Mesendoderm (in vitro differentiated cells): Measurements from ENCODE around the gene SVIL.
"Not testable (repeated sequence)": the region's sequence is repeated elsewhere in the genome, so short reads cannot be mapped to it uniquely, and the experiment has no call there.

Experiments used
- DNase-seq: peaks from one replicate; pipeline ENCODE4 v3.0.0; 2013
- H2AK5ac ChIP-seq: 2 replicates; pipeline ENCODE4 v1.6.1; 2013; ENCODE audit warnings: low read length, inconsistent platforms
- H2BK120ac ChIP-seq: 2 replicates; pipeline ENCODE4 v1.6.1; 2013; ENCODE audit warnings: low read depth, mild to moderate bottlenecking, low read length, moderate library complexity, mixed read lengths
- H2BK15ac ChIP-seq: replicated peaks from 2 replicates; pipeline ENCODE4 v1.6.1; 2013; ENCODE audit warnings: low read depth, mild to moderate bottlenecking, moderate library complexity
- H2BK5ac ChIP-seq: 2 replicates; pipeline ENCODE4 v1.6.1; 2013; ENCODE audit warnings: low read length, inconsistent platforms
- H3K18ac ChIP-seq: 2 replicates; pipeline ENCODE4 v1.6.1; 2013; ENCODE audit warnings: mild to moderate bottlenecking, low read length, mixed read lengths
- H3K23ac ChIP-seq: one replicate; pipeline ENCODE4 v1.6.1; 2013; ENCODE audit warnings: low read length
- H3K27ac ChIP-seq: 2 replicates; pipeline ENCODE4 v1.5.1; 2013; ENCODE audit warnings: low read depth, mild to moderate bottlenecking, inconsistent platforms, low read length, moderate library complexity
- H3K27me3 ChIP-seq: 2 replicates; pipeline ENCODE4 v1.6.1; 2013; ENCODE audit warnings: low read length, control low read depth, mild to moderate bottlenecking, inconsistent platforms; ENCODE audit not compliant: insufficient read depth, poor library complexity
- H3K36me3 ChIP-seq: 2 replicates; pipeline ENCODE4 v1.6.1; 2013; ENCODE audit warnings: low read length, inconsistent platforms; ENCODE audit not compliant: control insufficient read depth, insufficient read depth
- H3K4ac ChIP-seq: one replicate; pipeline ENCODE4 v1.6.1; 2013; ENCODE audit warnings: low read depth, mild to moderate bottlenecking, low read length, moderate library complexity
- H3K4me1 ChIP-seq: 2 replicates; pipeline ENCODE4 v1.6.1; 2013; ENCODE audit warnings: low read depth, low read length, inconsistent platforms; ENCODE audit not compliant: control insufficient read depth
- H3K4me2 ChIP-seq: 2 replicates; pipeline ENCODE4 v1.6.1; 2013; ENCODE audit warnings: low read length
- H3K4me3 ChIP-seq: 2 replicates; pipeline ENCODE4 v1.5.1; 2013; ENCODE audit warnings: mild to moderate bottlenecking, low read length
- H3K56ac ChIP-seq: one replicate; pipeline ENCODE4 v1.6.1; 2013; ENCODE audit warnings: low read length
- H3K79me1 ChIP-seq: 2 replicates; pipeline ENCODE4 v1.6.1; 2013; ENCODE audit warnings: low read length, inconsistent platforms
- H3K79me2 ChIP-seq: 2 replicates; pipeline ENCODE4 v1.6.1; 2013; ENCODE audit warnings: mild to moderate bottlenecking, low read length; ENCODE audit not compliant: control insufficient read depth, insufficient read depth
- H3K9ac ChIP-seq: 2 replicates; pipeline ENCODE4 v1.6.1; 2013; ENCODE audit warnings: low read length, inconsistent platforms
- H4K5ac ChIP-seq: one replicate; pipeline ENCODE4 v1.6.1; 2013; ENCODE audit warnings: low read length
- H4K8ac ChIP-seq: one replicate; pipeline ENCODE4 v1.6.1; 2013; ENCODE audit warnings: low read depth, mild to moderate bottlenecking, control low read depth, low read length, moderate library complexity
- WGBS: extraction: QIAGEN DNeasy Blood & Tissue Kit; methylation state at CpG from one replicate; pipeline ENCODE4 v1.1.7; 2013; ENCODE audit warnings: low lambda C conversion rate, missing lambda C conversion rate; ENCODE audit not compliant: insufficient coverage; ENCODE audit errors: extremely low coverage; 5-methylcytosine and 5-hydroxymethylcytosine counted together

SVIL gene

DNA sequence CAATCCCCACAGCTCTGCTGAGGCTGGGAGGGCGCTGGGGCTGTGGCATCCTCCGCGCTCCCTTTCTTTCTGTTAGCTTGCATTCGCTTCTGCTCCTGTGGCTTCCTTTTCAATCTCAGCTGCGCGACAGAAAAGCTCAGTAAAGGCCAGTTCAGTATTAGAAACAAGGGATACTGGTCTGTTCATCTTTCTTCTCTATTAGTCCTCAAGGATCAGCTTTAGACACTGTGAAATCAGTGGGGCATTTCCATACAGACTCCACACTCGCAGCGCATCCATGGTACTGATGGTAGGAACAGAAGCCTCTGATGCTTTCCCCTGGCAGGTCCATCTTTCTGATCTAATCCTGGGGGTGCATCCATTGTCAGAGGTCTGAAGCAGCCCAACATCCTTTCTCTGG is 182.2 kb downstream of the SVIL start:
- Histone ChIP-seq H3K27ac (no peak overlapping the region), H2AK5ac (no peak overlapping the region), H3K9ac (no peak overlapping the region), H3K79me2 (no peaks in the 10 kb centered on the region), H4K5ac (no peak overlapping the region), H3K79me1 (no peaks in the 10 kb centered on the region), H3K4me2 (no peak overlapping the region), H3K4me3 (no peak overlapping the region), H3K36me3 (no peaks in the 10 kb centered on the region), H2BK120ac (no peak overlapping the region), H3K23ac (no peak overlapping the region), H3K27me3 (no peaks in the 10 kb centered on the region), H3K56ac (no peak overlapping the region), H3K4ac (no peak overlapping the region), H3K4me1 (no peaks in the 10 kb centered on the region), H4K8ac (no peak overlapping the region), H2BK5ac (no peak overlapping the region), H3K18ac (no peak overlapping the region), H2BK15ac (no peak overlapping the region)
- no CpG with 5 or more reads among the region's 8 CpGs for WGBS
- DNase-seq = no peak

DNA sequence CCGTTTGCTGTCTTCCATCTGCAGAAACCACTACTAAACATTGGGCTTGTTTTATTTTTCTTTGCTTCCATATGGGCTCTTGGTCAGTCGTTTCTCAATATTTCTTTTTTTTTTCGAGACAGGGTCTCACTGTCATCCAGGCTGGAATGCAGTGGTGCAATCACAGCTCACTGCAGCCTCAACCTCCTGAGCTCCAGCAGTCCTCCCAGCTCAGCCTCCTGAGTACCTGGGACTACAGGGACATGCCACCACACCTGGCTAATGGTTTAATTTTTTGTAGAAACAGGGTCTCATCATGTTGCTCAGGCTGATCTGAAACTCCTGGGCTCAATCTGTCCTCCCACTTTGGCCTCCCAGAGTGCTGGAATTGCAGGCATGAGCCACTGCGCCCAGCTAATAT is 182.8 kb downstream of the SVIL start:
- Histone ChIP-seq H3K27me3 (no peaks in the 10 kb centered on the region), H3K23ac (no peak overlapping the region), H2BK120ac (no peak overlapping the region), H3K36me3 (no peaks in the 10 kb centered on the region), H4K5ac (no peak overlapping the region), H4K8ac (no peak overlapping the region), H2BK5ac (no peak overlapping the region), H3K4me1 (no peaks in the 10 kb centered on the region), H3K18ac (no peak overlapping the region), H3K4me3 (no peak overlapping the region), H3K79me2 (no peaks in the 10 kb centered on the region), H3K56ac (no peak overlapping the region), H3K4ac (no peak overlapping the region), H2AK5ac (no peak overlapping the region), H2BK15ac (no peak overlapping the region), H3K9ac (no peak overlapping the region), H3K79me1 (no peaks in the 10 kb centered on the region), H3K27ac (no peak overlapping the region), H3K4me2 (no peak overlapping the region)
- DNase-seq = no peak
- no CpG with 5 or more reads among the region's 4 CpGs for WGBS

DNA sequence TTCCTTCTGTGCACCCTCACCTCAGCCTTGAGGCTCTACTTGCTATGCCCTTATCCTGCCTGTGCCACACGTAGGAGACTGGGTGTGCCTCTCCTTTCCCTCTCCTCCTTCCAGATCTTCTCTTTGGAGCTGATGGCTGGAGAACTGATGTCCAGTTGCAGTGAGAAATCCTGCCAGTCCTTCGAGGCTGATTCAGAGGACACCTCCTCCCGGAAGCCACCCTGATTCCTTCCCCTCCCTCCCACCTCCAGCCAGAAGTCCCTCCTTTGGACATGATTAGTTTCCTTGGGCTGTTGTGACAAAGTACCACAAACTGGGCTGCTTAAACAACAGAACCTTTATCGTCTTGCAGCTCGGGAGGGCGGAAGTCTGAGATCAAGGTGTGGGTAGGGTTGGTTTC is 184.4 kb downstream of the SVIL start:
- Histone ChIP-seq H4K8ac (no peak overlapping the region), H3K4ac (no peak overlapping the region), H3K18ac (no peak overlapping the region), H3K9ac (no peak overlapping the region), H3K79me1 (no peaks in the 10 kb centered on the region), H3K79me2 (no peaks in the 10 kb centered on the region), H3K4me2 (no peak overlapping the region), H2BK15ac (no peak overlapping the region), H3K4me3 (no peak overlapping the region), H4K5ac (no peak overlapping the region), H3K27me3 (no peaks in the 10 kb centered on the region), H2BK120ac (no peak overlapping the region), H2BK5ac (no peak overlapping the region), H3K27ac (no peak overlapping the region), H3K4me1 (no peaks in the 10 kb centered on the region), H3K23ac (no peak overlapping the region), H3K56ac (no peak overlapping the region), H2AK5ac (no peak overlapping the region), H3K36me3 (no peaks in the 10 kb centered on the region)
- no CpG with 5 or more reads among the region's 6 CpGs for WGBS
- DNase-seq = no peak

GRCh38 chr10:29448756-29449592 is 185.8 kb downstream of the SVIL start:
- no CpG with 5 or more reads among the region's 21 CpGs for WGBS

DNA sequence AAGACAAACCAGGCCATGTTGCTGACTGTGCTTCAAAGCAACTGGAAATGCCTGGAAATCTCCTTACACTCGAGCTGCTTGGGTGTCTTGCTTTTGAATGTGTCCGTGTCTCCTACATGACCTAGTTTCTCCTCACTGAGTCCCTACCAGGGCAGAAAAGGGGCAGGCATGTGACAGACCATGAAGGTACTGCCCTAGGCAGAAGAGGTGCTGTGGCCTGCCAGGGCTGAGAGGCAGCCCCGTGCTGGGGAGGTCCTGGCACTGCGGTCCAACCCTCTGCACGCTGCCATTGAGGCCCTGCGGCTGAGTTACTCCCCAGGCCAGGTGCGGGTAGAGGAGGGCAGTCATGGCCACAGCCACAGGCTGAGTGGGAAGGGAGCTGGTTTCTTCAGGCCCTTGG is 186.6 kb downstream of the SVIL start:
- WGBS = no CpG with 5 or more reads among the region's 7 CpGs
- H3K9ac ChIP-seq = peak overlapping the region; percentile 26
- H3K79me2 ChIP-seq = no peaks in the 10 kb centered on the region
- H4K8ac ChIP-seq = no peak overlapping the region
- H2BK120ac ChIP-seq = no peak overlapping the region
- no peaks in the 10 kb centered on the region for H3K27me3 ChIP-seq
- no peak overlapping the region for H2BK15ac ChIP-seq
- no peak overlapping the region for H4K5ac ChIP-seq
- no peaks in the 10 kb centered on the region for H3K4me1 ChIP-seq
- H2AK5ac ChIP-seq = peak overlapping the region; percentile 25
- no peaks in the 10 kb centered on the region for H3K36me3 ChIP-seq
- no peak overlapping the region for H3K27ac ChIP-seq
- peak overlapping the region; percentile 47 for H3K56ac ChIP-seq
- no peak overlapping the region for H2BK5ac ChIP-seq
- no peak overlapping the region for H3K23ac ChIP-seq
- no peak overlapping the region for H3K4ac ChIP-seq
- H3K4me2 ChIP-seq = no peak overlapping the region
- no peak overlapping the region for H3K4me3 ChIP-seq
- DNase-seq = no peak
- no peaks in the 10 kb centered on the region for H3K79me1 ChIP-seq
- no peak overlapping the region for H3K18ac ChIP-seq

More at GRCh38 chr10:29448756-29449592, 185.8 kb downstream of the SVIL start:
- not testable (repeated sequence) for H3K18ac ChIP-seq, H2BK15ac ChIP-seq, H4K8ac ChIP-seq, H3K56ac ChIP-seq, H3K4ac ChIP-seq, H3K27me3 ChIP-seq, H3K27ac ChIP-seq, H3K4me3 ChIP-seq, H3K4me1 ChIP-seq, H3K9ac ChIP-seq, H3K23ac ChIP-seq, H3K79me1 ChIP-seq, H3K79me2 ChIP-seq, H4K5ac ChIP-seq, H3K36me3 ChIP-seq, H2BK120ac ChIP-seq, H2AK5ac ChIP-seq, H3K4me2 ChIP-seq, H2BK5ac ChIP-seq
- peak; percentile 75 for DNase-seq

- WGBS = no CpG with 5 or more reads among the region's 1 CpG
- H2BK5ac ChIP-seq = no peak overlapping the region
- no peak overlapping the region for H3K4me3 ChIP-seq
- H4K5ac ChIP-seq = no peak overlapping the region
- no peaks in the 10 kb centered on the region for H3K4me1 ChIP-seq
- H3K56ac ChIP-seq = no peak overlapping the region
- H3K4ac ChIP-seq = no peak overlapping the region
- H3K79me1 ChIP-seq = no peaks in the 10 kb centered on the region
- H3K27me3 ChIP-seq = no peaks in the 10 kb centered on the region
- H3K36me3 ChIP-seq = no peaks in the 10 kb centered on the region
- no peak overlapping the region for H3K4me2 ChIP-seq
- no peaks in the 10 kb centered on the region for H3K79me2 ChIP-seq
- H3K23ac ChIP-seq = no peak overlapping the region
- no peak overlapping the region for H3K18ac ChIP-seq
- no peak overlapping the region for H3K9ac ChIP-seq
- DNase-seq = no peak
- H2AK5ac ChIP-seq = no peak overlapping the region
- H2BK15ac ChIP-seq = no peak overlapping the region
- no peak overlapping the region for H4K8ac ChIP-seq
- no peak overlapping the region for H3K27ac ChIP-seq
- H2BK120ac ChIP-seq = no peak overlapping the region
Measured at GRCh38 chr10:29446327-29446726, 188.4 kb downstream of the SVIL start.
